HG02884 (cell line): ENCODE measurements around the gene SLC37A1.

Experiments used
- ATAC-seq: cut with Tn5 transposase; IDR thresholded peaks from one replicate; pipeline ENCODE4 v1.9.1; 2021; ENCODE audit warnings: mild to moderate bottlenecking, moderate library complexity; ENCODE audit not compliant: unreplicated experiment

Gene SLC37A1

DNA sequence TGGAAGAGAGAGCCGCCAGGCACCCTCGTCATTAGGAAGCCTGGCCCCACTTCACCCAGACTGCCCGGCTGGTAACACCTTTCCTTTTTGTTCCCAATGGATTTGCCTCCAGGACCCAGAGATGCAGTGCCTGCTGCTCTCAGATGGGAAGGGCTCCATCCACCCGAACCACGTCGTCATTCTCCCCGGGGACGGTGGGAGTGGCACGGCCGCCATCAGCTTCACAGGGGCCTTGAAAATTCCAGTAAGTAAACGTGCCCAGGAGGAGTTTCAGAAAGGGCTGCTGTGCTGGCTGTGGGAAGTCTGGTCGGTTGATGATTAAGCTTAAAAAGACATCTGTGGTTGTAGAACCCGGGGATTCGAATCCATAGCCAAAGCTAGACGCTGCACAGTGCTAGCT, 45.2 kb downstream of the SLC37A1 start:
- ATAC-seq: no peak

DNA sequence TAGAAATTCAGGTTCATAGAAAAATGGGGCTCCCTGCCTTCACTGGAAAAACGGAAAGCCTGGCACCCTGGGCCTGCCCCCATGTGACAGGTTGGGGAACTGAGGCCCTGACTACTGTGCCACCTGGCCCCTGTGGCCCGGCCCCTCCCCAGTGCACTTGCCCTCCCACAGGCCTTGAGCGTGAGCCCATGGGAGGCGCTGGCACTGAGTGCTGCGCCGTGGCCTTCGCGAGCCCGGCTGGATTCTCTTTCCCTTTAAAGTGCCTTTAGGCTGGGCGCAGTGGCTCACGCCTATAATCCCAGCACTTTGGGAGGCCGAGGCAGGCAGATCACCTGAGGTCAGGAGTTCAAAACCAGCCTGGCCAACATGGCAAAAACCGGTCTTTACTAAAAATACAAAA, 45.7 kb downstream of the SLC37A1 start:
- no peak for ATAC-seq

DNA sequence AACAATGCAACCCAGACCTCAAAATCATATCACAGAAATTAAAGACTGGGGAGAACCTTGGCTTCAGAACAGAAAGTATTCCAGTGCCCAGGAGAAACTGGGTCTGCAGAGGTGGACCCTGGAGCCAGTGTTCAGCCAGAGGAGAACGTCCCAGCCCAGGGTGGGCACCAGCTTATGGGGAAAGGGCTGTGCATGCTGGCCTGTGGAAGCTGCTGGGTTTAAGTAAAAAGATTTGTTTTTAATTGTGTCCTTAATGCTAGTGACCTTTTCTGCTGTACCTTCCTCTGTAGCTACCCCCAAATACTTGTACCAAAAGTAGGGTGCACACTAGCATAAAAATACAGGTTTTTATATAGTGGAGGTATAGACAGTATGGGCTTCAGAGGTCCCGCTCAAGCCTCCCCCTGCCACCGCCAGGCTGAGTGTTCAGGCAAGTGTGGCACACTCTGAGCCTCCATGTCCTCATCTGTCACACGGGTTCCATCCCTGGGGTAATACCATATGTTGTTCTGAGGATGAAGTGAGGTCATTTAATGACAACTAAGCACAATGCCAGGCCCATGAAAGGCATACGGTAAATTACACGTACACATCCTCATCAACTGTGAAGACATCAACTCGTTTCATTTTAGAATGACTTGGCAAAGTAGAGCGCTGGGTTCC, 47.0 kb downstream of the SLC37A1 start:
- no peak for ATAC-seq

DNA sequence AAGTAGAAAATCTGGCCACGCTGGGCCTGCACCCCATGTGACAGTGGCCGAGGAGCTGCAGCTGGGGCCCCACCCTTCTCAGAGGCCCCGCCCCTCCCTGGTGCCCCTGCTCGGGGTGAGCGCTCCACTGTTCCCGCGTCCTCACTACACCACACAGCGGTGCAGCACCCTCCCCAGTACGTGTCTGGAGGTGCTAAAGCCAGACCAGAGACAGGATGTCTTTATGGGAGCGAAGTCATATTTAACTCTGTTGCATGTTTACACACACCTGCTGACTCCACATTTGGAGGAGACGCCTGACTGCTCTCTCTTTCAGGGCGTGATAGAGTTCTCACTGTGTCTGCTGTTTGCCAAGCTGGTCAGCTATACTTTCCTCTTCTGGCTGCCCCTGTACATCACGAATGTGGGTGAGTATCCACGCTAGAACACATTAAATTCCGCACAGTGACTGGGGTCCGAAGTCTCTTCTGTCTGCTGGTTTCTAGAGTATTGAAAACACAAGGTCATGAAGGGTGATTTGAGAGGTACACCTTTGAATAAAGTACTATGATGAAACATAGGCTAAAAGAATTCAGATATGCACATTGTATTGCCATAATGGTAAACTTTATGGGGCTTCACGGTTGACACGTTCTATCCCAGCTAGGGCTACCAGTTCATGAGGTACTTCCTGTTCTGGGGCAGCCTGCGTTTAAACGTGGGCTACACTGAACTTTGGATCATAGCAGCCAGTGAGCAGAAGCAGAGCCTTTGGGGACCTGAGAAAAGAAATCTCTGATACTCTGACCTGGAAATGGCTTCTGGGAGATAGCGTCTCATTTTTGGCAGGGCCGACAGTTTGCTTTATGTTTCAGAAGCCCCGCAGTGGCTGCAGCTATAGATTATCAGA, 48.4 kb downstream of the SLC37A1 start:
- no peak for ATAC-seq

DNA sequence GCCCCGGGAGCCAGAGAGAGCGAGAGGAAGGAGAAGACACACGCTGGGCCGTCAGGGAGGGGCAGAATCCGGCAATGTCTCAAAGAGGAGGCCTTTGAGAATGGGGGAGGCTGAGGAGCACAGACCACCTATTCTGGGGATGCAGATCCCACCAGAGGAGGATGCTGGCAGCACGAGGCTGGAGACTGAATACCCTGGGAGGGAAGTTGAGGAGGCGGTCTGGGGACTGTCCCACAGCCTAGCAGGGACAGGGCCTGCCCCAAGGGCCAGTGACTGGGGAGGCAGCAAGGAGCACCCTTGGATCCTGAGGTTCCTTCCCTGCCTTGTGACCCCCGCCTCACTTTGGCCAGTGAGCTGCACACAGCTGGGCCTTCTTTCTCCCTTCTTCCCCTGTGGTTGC, 49.2 kb downstream of the SLC37A1 start:
- no peak for ATAC-seq

DNA sequence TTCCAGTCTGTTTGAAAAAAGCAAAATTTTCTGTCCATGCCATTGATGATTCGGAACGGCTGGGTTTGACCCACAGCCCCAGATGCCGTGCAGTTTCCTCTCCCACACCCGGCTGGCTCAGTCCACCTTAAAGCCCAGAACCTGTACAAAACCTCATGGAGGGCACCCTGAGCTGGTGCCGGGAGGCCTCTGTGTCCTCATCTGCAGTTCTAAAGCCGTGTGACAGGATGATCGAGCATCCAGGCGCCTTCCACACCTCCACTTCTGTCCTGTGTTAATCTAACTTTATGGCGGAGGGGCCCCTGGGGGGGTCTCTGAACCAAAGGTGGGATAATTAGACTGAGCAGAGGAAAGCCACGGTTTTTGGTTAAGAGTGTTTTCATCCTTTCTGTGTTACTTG, 49.6 kb downstream of the SLC37A1 start:
- ATAC-seq: no peak

DNA sequence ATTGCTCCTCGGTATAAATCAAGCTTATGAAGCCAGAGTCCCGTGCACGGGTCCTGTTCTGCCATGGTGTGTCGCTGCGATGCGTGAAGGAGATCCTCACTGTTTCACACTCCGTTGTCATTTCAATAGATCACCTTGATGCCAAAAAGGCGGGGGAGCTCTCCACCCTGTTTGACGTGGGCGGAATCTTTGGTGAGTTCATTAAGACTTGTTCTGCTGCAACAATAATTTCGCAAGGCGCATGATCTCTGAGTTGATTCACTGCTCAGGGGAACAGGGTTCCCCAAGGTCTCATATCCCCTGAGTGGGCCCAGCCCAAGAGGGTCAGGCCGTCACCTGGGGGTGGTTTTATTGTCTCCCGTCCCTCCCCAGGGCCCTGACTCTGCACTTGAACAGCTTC, 50.0 kb downstream of the SLC37A1 start:
- no peak for ATAC-seq

DNA sequence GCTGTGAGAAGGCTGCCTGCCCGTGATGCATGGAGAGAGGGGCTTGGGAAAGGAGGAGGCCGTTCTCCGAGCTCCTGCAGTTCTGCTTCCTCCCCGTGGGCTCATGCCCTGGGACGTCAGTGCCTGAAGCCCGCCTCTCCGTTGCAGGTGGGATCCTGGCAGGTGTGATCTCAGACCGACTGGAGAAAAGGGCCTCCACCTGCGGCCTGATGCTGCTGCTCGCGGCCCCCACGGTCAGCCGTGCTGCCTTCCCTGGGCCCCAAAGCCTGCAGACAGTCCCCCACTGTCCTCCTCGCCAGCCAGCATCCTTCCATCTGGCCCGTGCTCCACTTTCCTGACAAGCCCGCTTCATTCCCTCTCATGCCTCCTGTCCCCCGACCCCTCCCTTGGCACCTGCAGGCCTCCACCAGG, 50.9 kb downstream of the SLC37A1 start:
- no peak for ATAC-seq

DNA sequence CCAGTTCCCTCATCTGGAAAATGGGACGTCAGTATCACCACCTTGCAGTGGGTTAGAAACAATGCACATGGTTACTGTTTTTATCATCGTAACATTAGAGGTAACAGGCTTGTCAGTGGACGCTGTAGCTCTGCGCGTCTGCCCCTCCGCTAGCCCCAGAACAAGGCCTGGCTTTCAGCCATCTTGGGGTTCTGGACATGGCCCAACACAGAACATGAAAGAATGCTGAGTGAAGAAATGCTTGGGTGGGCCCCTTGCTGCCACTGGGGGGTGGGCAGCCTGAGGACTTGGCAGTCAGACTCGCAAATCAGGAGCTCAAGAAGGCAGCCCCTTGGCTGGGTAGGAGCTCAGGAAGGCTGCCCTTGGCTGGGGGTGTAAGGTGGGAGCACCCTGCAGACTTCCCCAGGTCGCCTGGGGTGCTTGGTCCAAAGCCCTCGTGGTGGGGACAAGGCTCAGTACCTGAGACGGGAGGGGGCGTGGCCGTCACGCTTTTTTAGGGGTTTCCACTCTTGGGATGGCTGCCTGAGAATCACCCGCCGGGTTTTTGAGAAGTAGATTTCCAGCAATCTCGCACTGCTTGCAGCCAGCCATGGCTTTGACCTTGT, 51.7 kb downstream of the SLC37A1 start:
- ATAC-seq: no peak

DNA sequence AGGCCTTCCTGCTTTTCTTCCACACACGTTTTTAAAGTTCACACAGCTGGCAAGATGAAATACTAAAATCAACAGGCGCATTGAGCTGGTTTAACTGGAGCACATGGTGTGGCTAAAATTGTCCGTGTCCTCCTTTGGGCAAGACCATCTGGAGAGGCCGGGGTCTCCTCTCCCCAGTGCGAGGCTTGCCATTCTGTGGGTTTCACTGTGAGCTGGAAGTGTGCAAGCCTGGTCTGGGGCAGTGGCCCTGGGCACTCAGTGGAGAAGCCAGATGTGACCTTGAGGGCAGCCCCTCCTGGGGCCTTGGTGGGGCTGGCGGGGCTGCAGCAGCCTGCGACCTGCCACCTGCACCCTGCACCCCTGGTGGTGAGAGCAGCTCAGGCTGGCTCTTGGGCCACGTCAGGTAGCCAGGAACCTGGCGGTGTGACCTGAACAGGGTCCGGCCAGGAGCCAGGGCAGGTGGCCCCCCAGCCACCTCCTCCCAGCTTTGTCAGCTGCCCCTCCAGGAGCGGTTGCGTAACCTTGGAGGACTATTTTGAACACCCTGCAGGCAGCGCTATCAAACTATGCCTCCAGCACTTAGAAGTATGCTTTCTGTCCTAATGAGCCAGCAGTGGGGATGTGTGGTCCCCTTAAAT, 52.4 kb downstream of the SLC37A1 start:
- no peak for ATAC-seq

DNA sequence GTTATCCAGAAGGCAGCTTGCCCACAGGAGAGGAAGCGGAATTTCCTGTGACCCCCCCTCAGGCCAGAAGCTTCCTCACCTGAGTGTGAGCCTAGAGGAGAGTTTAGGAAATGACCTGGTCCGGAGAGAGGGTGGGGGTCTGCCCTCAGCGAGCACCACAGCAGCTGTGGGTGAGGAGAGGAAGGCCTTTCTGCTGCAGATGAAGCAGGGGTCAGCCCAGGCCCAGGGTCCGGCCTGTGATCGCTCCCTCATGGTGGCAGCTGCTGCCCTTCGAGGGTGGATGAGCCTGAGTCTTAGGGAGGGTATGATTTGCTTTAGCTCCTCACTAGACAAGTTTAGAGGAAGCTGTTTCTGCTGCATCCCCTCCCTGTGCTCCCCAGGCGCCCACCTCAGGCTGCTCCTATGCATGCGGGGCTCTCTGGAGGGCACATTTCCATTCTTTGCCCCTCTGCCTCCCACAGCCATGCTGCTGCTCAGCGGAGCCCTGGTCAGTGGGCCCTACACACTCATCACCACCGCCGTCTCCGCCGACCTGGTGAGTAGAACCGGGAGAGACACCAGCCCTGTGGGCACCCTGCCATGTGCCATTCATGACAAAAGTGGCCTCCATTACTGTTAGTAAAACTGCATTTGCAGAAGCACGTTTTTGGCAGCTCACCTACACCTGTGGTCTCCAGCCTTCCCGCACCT, 53.0 kb downstream of the SLC37A1 start:
- no peak for ATAC-seq

DNA sequence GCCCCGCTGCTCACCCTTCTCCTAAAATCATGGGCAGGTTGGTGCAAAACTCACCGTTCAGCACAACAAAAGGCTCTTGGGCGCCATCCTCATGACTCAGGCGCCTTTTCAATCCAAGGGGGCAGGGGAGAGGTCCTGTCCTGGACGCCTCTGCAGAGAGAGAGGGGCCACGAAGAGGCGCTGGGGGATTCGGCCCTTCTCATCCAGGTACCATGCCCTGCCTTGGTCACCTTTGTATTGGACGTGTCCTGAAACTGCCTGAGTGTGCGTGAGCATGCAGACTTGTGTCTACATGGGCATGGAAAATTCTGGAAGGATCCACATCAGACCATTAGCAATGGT, 53.5 kb downstream of the SLC37A1 start:
- no peak for ATAC-seq

DNA sequence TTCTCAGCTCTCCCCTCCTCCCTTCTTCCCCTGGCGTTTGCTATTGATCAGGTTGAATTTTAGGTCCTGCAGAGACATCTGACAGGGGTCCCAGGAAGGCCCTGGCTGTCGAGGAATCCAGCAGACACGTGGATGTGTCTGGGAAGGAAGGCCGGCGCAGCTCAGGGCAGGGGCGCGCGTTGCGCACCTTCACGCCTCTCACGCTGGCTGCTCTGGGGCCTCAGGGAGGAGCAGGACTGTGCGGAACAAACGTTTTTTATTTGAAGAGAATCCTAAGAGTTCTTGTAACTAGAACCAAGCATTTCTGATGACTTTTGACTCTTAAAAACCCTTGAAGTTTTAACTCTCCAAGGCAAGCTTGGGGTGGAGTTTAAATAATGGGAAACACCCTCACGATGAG, 54.2 kb downstream of the SLC37A1 start:
- no peak for ATAC-seq

DNA sequence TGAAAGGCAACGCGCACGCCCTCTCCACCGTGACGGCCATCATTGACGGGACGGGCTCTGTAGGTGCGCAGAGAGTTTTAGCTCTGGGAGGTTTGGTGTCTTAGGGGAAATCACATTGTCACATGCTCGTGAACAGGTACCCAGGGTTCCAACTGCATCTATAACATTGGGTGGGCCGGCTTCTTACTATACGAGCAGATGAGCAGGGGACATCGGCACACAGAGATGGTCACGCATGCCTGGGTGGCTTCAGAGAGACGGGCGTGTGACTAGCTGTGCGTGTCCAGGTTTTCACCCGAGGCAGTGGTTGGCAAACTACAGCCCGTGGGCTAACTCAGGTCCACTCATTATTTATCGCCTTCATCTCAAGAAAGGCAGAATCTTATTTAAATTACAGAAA, 54.7 kb downstream of the SLC37A1 start:
- no peak for ATAC-seq

DNA sequence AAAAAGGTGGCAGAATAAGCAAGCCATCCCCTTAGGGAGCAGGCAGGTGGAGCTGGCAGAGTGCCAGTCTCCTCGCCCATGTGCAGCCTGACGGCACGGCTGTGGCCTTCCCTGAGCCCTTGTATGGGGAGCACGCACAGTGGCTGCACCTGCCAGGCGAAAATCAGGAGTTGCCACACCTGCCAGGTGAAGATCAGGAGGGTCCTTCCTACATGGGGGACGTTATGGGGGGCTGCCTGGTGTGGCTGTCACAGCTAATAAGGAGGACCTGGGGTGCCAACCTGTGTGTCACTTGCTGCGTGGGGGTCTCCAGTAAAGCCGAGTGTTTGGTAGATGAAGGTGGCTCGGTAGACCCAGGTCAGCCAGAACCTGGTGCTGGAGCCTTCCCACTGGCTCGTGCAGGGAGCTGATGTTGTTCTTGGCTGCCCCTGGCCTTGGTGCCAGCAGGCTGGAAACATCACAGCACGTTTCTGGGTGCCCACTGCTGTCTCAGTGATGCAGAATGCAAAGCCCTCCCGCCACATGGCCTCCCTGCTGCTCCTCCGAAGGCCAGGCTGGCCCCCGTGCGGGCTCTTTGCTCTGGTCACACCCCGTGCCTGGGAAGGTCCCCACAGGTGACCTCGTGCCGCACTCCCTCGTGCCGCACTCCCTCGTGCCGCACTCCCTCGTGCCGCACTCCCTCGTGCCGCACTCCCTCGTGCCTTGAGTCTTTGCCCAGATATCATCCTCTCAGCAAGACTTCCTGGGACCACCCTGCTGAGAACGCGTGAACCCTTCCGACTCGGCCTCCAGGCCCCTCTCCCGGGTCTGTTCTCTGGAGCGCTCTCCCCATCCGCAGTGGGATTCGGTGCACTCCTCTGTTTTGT, 55.4 kb downstream of the SLC37A1 start:
- no peak for ATAC-seq

DNA sequence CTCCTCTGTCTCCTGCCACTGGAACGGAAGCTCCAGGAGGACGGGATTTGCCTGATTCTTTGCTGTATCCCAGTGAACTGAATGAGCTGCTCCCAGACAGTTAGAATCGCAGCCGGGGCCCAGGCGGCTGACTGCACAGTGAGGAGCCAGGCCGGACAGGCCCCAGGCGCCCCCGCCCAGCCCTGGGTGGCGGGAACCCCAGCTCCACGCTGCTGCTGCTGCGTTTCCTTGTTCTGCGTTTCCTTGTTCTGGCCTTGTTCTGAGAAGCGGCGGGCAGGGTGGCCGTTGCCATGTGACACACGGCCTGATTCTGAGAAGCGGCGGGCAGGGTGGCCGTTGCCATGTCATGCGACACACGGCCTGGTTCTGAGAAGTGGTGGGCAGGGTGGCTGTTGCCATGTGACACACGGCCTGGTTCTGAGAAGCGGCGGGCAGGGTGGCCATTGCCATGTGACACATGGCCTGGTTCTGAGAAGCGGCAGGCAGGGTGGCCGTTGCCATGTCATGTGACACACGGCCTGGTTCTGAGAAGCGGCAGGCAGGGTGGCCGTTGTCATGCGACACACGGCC, 56.2 kb downstream of the SLC37A1 start:
- ATAC-seq: no peak

DNA sequence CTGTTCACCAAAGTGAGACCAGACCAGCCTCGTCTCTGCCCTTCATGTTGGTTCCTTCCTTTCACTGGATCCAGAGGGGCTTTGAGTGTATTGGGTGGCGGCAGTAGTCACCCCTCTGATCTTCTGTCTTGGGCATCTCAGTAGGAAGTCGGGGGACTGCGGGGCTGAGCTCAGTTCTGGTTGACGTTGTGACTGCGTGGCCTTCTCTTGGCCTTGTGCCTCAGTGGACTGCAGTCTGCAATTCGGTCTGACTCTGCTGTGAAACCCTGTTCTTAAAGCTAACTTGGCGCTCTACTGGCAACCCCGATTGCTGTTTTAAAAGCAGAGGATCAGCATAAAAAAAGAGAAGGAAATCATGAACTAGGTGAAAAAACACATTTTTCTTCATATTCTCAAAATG, 56.7 kb downstream of the SLC37A1 start:
- ATAC-seq: no peak

DNA sequence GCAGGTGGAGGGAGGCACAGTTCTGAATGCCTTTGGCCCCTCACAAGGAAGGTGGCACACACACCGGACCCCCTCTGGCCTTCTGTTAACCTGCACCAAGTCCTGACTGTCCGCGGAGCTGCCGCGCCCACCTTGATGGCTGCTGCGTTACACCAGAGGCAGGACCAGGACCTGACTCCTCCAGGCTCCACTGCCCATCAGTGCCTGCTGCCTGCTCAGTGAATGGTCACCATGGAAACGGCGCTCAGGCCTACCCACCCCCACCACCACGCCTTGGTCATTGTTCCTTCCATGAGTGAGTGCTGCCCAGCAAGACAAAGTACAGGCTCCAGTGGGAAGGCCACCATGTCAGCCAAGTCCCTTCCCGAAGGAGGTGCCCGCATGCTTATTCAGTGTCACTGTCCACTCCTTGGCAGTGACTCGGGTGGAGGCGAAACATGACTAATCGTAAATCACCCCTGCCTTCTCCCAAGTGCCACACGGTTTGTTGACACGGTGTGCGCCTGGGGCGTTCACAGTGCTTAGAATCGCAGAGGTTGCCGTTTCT, 57.3 kb downstream of the SLC37A1 start:
- no peak for ATAC-seq

DNA sequence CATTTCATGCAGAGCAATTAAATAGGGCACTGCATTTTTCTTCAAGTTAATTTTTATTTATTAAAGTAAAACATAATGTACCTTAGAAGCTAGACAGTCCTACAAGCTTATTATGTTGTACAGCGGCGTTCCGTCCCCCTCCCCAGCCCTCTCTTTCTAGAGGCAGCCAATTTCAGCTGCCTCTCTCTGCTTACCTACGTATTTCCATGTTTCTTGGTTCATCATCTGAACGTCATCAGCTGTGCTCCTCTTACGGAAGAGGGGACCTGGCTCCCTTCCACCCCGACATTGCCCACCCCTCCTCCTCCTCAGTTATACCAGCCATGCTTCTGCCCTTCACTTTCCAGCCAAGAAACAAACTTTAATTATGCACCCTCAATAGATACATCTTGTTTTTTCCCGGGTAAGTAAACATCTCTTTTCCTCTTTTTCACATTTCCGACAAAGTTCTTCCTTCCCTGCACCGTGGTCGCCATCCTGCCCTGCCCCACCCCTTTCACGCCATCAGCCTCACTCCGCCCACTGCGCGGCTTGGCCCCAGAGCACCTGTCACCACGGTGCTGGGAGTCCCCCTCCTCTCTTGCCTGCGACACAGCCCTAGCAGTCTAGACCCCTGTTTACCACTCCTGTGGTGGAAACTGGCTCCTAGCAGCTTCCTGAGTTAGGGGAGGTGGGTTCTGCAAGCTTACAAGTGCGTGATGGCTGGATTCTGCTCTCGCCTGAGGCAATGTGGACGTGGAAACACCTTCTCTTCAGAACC, 57.9 kb downstream of the SLC37A1 start:
- no peak for ATAC-seq
